HUES64 (cell line): ENCODE measurements around the gene ARPC2.

Experiments used
- H3K27ac ChIP-seq: 2 replicates; pipeline ENCODE4 v1.7.0; 2013; ENCODE audit warnings: low read depth, low read length, inconsistent platforms
- H3K27me3 ChIP-seq: 2 replicates; pipeline ENCODE4 v1.6.1; 2013; ENCODE audit warnings: mild to moderate bottlenecking, low read length; ENCODE audit not compliant: insufficient read depth
- H3K36me3 ChIP-seq: 2 replicates; pipeline ENCODE4 v1.6.1; 2013; ENCODE audit warnings: mild to moderate bottlenecking, low read length; ENCODE audit not compliant: insufficient read depth
- H3K4me1 ChIP-seq: 2 replicates; pipeline ENCODE4 v1.6.1; 2013; ENCODE audit warnings: mild to moderate bottlenecking, low read length, moderate library complexity; ENCODE audit not compliant: insufficient read depth
- H3K4me3 ChIP-seq: 2 replicates; pipeline ENCODE4 v1.5.1; 2013; ENCODE audit warnings: mild to moderate bottlenecking, low read length, moderate library complexity
- H3K9ac ChIP-seq: 2 replicates; pipeline ENCODE4 v1.6.1; 2013; ENCODE audit warnings: mild to moderate bottlenecking, low read depth, low read length
- H3K9me3 ChIP-seq: 2 replicates; pipeline ENCODE4 v1.6.1; 2013; ENCODE audit warnings: low read depth, low read length; ENCODE audit not compliant: insufficient read depth
- WGBS: fragments of 150-250, 120-280 bp; methylation state at CpG from one replicate; pipeline ENCODE4 v1.1.7; 2013; ENCODE audit warnings: missing lambda C conversion rate; 5-methylcytosine and 5-hydroxymethylcytosine counted together

The ARPC2 gene

GRCh38 chr2:218217360-218218267 is 625 bp downstream of the ARPC2 start:
- Histone ChIP-seq H3K9me3 (no peaks in the 10 kb centered on the region), H3K4me3 (peak overlapping the region; percentile 98), H3K27me3 (no peaks in the 10 kb centered on the region), H3K9ac (peak overlapping the region; percentile 80), H3K4me1 (peaks cover 19% of the 10 kb centered on the region), H3K36me3 (peaks cover 22% of the 10 kb centered on the region), H3K27ac (peak overlapping the region; percentile 81)
- WGBS = 2% methylated on average over 47 of the region's 47 CpGs

GRCh38 chr2:218218268-218219185 is 1.5 kb downstream of the ARPC2 start:
- Histone ChIP-seq H3K36me3 (peaks cover 31% of the 10 kb centered on the region), H3K27me3 (no peaks in the 10 kb centered on the region), H3K4me3 (peak overlapping the region; percentile 98), H3K9ac (peak overlapping the region; percentile 80), H3K4me1 (peaks cover 19% of the 10 kb centered on the region), H3K9me3 (no peaks in the 10 kb centered on the region), H3K27ac (peak overlapping the region; percentile 81)
- WGBS = 42% methylated on average over 3 of the region's 4 CpGs

GRCh38 chr2:218219934-218220333 is 2.9 kb downstream of the ARPC2 start:
- H3K9me3 ChIP-seq = no peaks in the 10 kb centered on the region
- peaks cover 44% of the 10 kb centered on the region for H3K36me3 ChIP-seq
- 0 out of 2 replicates have a peak overlapping the region, but pooled peaks have one; percentile 12 for H3K4me3 ChIP-seq
- peaks cover 19% of the 10 kb centered on the region for H3K4me1 ChIP-seq
- no peaks in the 10 kb centered on the region for H3K27me3 ChIP-seq
- WGBS = 86% methylated on average over 2 of the region's 2 CpGs
- no peak overlapping the region for H3K9ac ChIP-seq
- H3K27ac ChIP-seq = no peak overlapping the region

- H3K9me3 ChIP-seq = no peaks in the 10 kb centered on the region
- peaks cover 19% of the 10 kb centered on the region for H3K4me1 ChIP-seq
- H3K27ac ChIP-seq = no peak overlapping the region
- H3K9ac ChIP-seq = no peak overlapping the region
- no peaks in the 10 kb centered on the region for H3K27me3 ChIP-seq
- peaks cover 54% of the 10 kb centered on the region for H3K36me3 ChIP-seq
- H3K4me3 ChIP-seq = no peak overlapping the region
- WGBS = 94% methylated on average over 5 of the region's 5 CpGs
These were observed 4.0 kb downstream of the ARPC2 start for GRCh38 chr2:218221000-218221399.

- 96% methylated on average over 5 of the region's 5 CpGs for WGBS
- Histone ChIP-seq H3K4me1 (peaks cover 19% of the 10 kb centered on the region), H3K9ac (no peak overlapping the region), H3K9me3 (no peaks in the 10 kb centered on the region), H3K27me3 (no peaks in the 10 kb centered on the region), H3K36me3 (peaks cover 68% of the 10 kb centered on the region), H3K4me3 (no peak overlapping the region), H3K27ac (no peak overlapping the region)
These were observed 6.1 kb downstream of the ARPC2 start for GRCh38 chr2:218223046-218223445.

GRCh38 chr2:218224186-218224585 is 7.2 kb downstream of the ARPC2 start:
- H3K36me3 ChIP-seq = peaks cover 78% of the 10 kb centered on the region
- 100% methylated on average over 1 of the region's 1 CpG for WGBS
- no peak overlapping the region for H3K9ac ChIP-seq
- peaks cover 7% of the 10 kb centered on the region for H3K4me1 ChIP-seq
- H3K4me3 ChIP-seq = no peak overlapping the region
- H3K27ac ChIP-seq = no peak overlapping the region
- no peaks in the 10 kb centered on the region for H3K9me3 ChIP-seq
- no peaks in the 10 kb centered on the region for H3K27me3 ChIP-seq

GRCh38 chr2:218226903-218227302 is 9.9 kb downstream of the ARPC2 start:
- WGBS = 97% methylated on average over 3 of the region's 3 CpGs
- H3K4me3 ChIP-seq = no peak overlapping the region
- H3K27ac ChIP-seq = no peak overlapping the region
- peaks cover 85% of the 10 kb centered on the region for H3K36me3 ChIP-seq
- no peaks in the 10 kb centered on the region for H3K27me3 ChIP-seq
- no peaks in the 10 kb centered on the region for H3K9me3 ChIP-seq
- H3K9ac ChIP-seq = no peak overlapping the region
- H3K4me1 ChIP-seq = no peaks in the 10 kb centered on the region

GRCh38 chr2:218228366-218229090 is 11.5 kb downstream of the ARPC2 start:
- Histone ChIP-seq H3K36me3 (peaks cover 89% of the 10 kb centered on the region), H3K9ac (no peak overlapping the region)
- over 99% methylated on average over 4 of the region's 6 CpGs for WGBS

GRCh38 chr2:218229239-218229638 is 12.2 kb downstream of the ARPC2 start:
- Histone ChIP-seq H3K9me3 (no peaks in the 10 kb centered on the region), H3K36me3 (peaks cover 89% of the 10 kb centered on the region), H3K4me3 (no peak overlapping the region), H3K9ac (no peak overlapping the region), H3K27ac (no peak overlapping the region), H3K27me3 (no peaks in the 10 kb centered on the region), H3K4me1 (no peaks in the 10 kb centered on the region)
- 92% methylated on average over 2 of the region's 3 CpGs for WGBS

More at GRCh38 chr2:218228366-218229090, 11.5 kb downstream of the ARPC2 start:
- H3K27me3 ChIP-seq = no peaks in the 10 kb centered on the region
- no peaks in the 10 kb centered on the region for H3K4me1 ChIP-seq
- no peak overlapping the region for H3K27ac ChIP-seq
- H3K9me3 ChIP-seq = no peaks in the 10 kb centered on the region
- no peak overlapping the region for H3K4me3 ChIP-seq

GRCh38 chr2:218229851-218230250 is 12.9 kb downstream of the ARPC2 start:
- Histone ChIP-seq H3K27me3 (no peaks in the 10 kb centered on the region), H3K9ac (no peak overlapping the region), H3K4me1 (no peaks in the 10 kb centered on the region), H3K9me3 (no peaks in the 10 kb centered on the region), H3K27ac (no peak overlapping the region), H3K4me3 (no peak overlapping the region), H3K36me3 (peaks cover 89% of the 10 kb centered on the region)
- WGBS = 90% methylated on average over 4 of the region's 4 CpGs
